Muscle of arm (tissue), 12 donors: ENCODE data around the gene HDAC9. TPM values are rescaled to one million over a fixed set of nuclear protein-coding genes. Genes with fewer than 3 reads are reported as not detected.

ENCODE experiments used
- DNase-seq: peaks from one replicate; pipeline ENCODE4 v3.0.0-alpha.2; 2013
- polyA plus RNA-seq, 12 donors: library from polyadenylated mRNA; unstranded; fragments of 120-200 nt; gene quantifications; one replicate each; pipeline ENCODE4 v1.2.1, GENCODE V29; 2013; ENCODE audit not compliant: insufficient read length in 12 of 12

Gene HDAC9
- polyA plus RNA-seq, 12 donors: 17.3 to 30.0 (median 20.0) TPM; not detected in 1

DNA sequence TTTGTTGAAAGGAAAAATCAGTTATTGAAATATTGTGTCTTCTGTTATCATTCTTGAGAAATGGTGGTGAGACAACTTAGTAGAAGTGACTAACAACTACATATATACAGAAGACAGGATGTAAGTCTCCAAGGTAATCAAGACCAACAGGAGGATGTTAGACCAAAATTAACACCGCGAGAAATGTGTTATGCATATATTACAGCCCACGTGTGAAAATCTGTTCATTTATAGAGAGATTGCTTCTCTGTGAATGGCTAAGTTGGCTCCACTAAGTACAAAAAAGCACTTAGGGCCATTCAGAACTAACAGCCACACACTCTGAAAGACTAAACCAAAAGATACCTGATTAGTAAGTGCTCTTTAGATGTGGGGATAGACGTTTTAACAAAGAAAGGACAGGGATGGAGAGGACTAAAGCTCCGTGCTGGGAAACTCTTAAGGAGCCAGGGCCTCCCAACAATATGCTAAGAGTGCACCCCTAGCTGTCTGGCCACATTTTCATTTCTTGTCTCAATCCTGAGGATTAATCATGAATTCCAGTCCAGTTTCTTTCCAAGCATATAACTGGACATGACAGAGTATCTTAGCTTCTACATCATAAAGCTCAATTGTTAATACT, 26.5 kb downstream of the HDAC9 start:
- DNase-seq: no peak

DNA sequence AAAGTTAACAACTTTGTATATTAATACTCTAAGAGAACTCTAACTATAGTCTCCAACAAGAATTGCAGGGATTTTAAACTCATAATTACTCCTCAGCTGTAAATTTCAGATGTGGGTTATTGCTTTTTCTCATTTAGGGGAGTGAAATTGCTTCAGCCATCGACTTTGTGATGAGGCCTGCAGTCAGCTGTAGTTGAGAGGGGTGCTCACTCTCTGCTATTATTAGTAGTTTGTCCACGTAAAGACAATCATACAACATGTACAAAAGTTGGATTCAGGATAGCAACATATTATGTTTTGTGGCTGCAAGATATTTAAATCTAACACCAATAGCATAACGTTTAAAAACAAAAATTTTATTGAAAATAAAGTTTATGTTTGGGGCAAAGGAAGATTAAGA, 28.7 kb downstream of the HDAC9 start:
- DNase-seq: no peak

DNA sequence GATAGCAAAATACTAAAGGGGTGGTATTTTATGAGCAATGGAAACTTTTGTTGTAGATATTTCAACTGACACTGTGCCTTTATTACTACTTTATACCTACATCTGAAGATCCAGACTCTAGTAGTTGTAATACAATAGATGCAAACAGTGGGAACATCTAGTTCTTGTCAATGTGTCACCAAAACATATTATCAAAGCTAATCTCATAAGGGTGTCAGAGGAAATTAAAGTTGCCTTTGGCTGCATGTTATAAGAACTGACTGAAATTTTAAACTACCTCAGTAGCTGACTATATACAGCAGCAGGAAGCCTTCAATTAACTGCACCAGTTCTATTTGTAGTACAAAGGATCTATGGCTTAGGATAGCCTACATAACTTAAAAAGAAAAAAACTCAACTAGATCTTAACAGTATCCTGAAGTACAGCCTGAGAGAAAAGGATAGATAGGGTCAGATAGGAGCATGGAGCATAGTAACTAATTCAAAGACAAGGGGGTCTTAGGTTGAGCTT, 30.9 kb downstream of the HDAC9 start:
- no peak for DNase-seq

DNA sequence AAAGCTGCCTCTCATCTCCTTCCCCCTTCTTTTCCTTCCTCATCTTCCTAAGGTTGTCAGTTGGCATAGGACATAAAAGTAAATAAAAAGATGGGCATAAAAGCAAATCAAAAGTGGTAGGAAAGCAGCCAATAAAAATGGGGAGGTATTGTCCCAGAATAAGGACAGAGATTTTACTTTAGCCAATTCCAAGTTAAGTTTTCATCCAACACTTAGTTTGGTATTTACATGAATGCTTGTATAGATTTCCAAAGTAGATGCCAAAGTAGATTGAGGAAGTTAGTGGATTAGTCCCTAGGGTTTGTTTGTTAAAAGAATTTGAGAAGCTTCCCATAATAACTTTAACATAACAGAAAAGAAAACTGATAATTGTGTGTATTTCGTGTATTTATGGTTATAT, 33.7 kb downstream of the HDAC9 start:
- no peak for DNase-seq

DNA sequence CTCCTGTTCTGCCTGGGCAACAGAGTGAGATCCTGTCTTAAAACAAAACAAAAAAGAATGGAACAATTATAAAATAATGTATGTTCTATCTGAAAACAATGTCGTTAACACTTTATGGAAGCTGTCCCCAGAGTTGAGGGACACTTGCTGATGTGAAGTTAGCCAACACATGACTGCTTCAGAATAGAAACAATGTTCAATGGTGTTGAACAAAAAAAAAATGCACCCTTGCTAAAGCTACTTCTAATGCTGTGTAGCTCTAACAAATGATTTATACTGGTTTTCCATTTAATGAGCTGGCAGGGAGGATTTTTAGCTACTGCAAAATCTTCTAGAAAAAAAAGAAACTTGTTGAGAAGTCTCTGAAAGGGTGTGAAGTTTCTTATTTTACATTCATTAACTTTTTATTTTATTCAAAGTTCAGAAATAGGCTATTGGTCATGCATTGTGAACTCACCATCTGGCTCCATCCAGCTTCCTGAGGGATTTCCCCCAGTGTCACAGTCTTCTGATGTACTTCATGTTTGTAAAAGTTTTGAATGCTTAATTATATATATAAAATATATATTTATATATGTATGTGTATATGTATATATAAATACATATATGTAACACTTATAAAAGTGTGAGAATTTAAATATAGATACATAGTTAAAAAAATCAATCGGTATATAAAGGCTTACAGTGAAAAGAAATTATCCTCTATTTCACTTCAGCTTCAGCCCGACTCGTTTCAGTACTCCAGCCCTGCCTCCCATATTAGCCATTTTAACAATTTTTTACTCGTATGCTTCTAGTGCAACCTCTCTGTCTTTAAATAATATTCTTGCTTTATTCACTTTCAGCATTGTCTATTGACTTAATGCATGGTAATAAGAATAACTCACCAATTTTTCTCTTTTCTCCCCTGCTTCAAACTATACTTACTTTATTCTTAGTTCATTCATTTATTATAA, 35.0 kb downstream of the HDAC9 start:
- DNase-seq: no peak

DNA sequence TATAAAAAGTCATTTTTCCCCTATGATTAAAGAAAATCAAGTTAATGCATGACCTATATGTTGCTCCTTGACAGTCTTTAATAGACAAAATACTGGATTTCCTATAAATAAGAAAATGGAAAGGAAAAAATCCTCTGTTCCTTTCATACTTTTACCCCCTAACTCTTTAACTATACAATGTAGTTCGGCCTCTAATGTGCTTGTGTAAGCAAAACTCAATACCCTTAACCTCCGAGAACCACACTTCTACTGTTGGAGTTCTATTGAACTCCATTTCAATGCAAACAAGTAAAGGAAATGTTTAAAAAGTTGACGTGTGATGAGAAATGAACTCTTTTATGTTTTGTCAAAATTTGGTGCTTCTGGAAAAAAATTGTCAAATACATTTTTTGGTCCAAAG, 36.0 kb downstream of the HDAC9 start:
- no peak for DNase-seq

DNA sequence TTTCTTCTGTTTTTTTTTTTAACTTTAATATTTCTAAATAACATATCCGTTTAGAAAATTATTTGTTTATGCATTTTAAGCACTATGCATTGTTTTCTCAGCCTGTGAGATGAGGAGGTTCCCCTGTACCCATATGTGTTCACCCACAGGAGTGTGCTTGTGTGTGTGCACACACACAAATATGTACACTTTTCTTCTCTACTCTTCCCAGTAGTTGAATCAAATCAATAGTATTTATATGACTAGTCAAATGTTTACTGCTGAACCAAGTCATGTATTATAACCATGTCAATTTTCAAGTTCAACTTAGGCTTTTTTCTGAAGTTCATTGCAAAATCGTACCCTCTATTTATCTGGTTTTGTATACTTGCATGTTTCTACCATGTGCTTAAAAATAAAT, 37.3 kb downstream of the HDAC9 start:
- DNase-seq: no peak

DNA sequence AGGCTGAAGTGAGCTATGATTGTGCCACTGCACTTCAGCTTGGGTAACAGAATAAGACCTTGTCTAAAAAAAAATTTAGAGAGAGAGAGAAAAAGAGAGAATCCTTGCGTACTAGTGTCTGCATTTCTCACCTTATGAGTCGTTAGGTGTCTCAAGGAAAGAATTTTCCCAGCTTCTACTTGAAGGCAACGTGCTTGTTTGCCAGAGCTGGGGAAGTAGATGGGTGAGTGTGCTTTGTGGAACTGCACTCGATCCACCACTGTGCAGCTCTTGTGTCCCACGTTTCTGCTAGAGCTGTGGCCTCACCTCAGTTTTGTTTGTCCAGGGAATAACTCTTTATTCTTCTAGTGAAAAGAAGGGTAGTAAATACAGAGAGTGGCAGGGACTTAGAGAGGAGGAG, 38.9 kb downstream of the HDAC9 start:
- DNase-seq: no peak

DNA sequence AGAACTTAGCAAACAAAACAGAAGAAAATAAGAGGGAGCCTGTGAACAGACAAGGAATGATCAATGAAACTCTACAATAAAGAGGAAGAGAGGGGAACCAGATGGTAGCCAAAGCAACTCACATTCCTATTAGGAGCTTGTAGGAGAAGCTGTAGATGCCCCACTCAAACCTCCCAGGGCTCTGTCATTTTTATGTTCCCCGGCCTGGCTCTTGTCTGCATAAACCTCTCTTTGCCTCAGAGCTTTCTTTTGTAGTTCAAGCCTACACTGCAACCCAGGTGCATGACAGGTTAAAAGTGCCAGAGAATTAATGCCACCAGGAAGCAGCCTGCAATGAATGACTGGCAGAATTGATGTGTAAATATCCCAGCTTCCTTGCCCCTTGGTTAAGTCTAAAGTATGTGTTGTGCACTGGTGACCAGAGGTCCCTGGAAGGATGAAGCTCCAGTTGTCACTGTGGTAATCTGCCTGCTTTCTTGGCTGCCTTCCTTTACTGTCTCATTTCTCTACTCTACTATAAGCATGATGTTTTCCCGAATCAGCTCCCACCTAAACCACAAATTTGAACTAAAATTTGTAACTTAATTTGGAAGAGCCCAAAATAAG, 40.4 kb downstream of the HDAC9 start:
- no peak for DNase-seq

DNA sequence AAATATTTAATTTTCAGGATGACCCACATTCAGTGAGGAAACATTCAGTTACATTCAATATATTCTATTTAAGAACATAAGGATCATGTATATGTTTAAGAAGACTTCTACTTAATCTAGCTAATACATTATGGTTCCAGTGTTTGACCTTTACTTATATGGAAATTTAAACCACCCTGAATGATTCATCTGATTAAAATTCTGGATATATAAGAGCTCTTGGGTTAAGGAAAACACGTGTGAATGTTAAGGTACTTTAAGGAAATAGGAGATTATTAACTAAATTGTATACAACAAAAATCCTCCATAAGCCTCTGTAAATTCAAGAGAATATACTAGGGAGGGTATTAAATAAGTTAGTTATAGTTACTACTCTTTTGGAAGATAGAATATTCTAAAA, 40.9 kb downstream of the HDAC9 start:
- no peak for DNase-seq

DNA sequence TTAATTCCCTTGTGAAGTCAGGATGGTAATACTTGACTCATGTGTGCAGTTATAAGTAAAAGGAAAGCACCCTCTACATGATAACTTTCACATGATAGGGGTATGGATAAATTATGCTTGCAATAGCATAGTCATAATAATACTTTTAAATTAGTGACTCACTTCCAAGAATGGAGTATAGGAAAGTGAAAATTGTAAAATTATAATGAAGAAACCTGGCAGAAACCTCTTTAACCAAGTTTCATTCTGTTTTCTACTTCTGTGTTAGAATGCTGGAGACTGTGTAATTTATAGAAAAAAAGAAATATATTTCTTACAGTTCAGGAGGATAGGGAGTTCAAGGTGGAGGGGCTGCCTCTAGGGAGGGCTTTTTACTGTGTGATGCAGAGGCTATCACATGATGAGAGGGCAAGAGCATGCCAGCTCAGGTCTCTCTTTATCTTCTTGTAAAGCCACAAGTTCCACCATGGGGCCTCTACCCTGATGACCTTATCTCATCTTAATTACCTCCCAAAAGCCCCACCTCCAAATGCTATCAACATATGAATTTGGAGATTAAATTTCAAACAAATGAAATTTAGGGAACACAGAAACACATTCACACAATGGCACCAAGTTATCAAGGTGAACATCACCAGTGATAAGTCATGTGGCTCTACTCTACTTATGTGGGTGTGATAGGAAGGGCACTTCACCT, 43.2 kb downstream of the HDAC9 start:
- no peak for DNase-seq

DNA sequence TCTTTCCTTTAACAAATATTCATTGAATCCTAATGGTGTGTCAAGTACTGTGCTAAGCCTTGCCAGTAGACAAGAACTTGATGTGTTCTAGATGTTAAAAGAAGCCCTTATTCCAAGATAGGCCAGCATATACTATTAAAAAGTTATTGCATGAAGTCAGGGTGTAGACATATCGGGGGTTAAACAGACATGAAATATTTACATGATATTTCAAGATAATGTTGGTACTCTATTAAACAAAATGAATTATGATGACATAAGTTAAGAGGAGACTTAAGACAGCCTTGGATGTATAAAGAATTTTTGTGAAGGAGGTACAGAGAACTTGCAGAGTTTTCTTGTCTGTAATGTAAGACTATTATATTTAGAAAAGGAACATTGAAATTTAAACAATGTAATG, 44.8 kb downstream of the HDAC9 start:
- DNase-seq: no peak

DNA sequence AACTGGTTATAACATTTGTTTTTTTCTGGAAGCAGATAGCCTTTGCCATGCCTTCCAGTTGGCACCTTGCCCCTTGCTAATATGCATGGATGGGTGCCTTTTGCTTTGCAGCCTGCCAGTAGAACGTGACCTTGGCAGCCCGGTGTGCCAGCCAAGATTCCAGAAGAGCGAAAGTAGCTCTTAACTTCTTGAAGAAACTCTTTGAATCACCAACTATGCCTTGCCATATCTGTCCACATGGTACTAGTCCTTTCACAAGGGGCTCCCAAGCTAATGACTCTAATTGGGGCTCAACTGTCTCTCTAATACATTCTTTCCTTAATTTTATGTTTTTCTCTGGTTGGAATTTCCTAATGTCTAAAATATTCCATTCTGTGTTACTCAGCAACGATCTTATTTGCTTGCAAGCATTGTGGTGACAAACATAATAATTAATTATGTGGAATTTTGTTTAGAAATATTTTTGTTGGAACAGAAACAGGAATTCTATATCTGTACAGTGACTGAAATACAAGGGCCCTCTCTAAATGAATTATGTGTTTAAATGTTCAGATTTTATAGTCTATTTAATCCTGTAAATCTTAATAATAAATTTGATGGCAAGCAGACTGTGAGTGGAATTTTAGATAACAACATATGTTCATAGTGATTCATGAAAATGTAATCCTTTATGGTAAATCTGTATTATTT, 45.8 kb downstream of the HDAC9 start:
- peak; percentile 39 for DNase-seq

DNA sequence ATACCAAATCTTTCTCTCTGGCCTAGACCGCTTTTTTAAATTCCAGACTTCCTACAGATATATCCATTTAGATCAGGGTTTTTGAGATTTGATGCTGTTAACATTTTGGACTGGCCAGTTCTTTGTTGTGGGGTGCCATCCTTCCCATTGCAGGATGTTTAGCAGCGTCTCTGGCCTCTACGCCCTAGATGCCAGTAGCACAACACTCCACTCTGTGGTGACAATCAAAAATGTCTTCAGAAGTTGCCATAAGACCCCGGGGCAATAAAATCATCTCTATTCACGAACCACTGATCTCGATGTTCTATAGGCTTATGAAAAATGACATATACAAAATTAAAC, 46.3 kb downstream of the HDAC9 start:
- DNase-seq: no peak

DNA sequence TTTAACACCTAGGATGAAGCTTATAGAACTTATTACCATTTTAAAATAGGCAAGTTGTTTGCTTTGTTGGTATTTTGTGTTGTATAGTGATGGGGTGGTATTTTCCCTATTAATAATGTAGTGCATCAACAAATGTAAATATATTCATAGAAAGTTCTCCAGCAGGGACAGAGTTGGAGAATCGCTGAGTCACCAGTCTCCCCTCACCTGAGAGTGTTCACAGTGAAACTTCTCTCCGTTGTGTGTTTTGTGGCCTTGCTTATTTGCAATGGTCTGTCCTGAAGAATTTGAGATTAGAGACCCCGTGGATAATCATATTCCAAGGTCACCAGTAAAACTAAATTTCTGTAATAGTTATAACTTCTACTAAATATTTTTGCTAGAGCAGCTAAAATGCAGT, 51.0 kb downstream of the HDAC9 start:
- no peak for DNase-seq

DNA sequence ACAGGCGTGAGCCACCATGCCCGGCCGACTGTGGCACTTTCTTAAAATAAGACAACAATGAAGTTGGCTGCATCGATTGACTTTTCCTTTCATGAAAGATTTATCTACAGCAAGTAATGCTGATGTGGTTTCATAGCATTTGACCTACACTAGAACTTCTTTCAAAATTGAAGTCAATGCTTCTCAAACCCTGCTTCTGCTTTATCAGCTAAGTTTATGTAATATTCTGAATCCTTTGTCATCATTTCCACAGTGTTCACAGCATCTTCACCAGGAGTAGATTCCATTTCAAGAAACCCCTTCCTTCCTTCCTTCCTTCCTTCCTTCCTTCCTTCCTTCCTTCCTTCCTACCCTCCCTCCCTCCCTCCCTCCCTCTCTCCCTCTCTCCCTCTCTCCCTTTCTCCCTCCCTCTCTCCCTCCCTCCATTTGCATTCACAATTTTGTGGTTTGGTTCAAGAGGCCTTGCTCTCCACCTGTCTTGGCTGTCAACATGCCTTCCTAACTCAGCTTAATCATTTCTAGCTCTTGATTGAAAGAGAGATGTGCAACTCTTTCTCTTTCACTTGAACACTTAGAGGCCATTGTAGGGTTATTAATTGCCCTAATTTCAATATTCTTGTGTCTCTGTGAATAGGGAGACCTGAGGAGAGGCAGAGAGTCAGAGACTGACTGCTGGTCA, 52.1 kb downstream of the HDAC9 start:
- DNase-seq: no peak

DNA sequence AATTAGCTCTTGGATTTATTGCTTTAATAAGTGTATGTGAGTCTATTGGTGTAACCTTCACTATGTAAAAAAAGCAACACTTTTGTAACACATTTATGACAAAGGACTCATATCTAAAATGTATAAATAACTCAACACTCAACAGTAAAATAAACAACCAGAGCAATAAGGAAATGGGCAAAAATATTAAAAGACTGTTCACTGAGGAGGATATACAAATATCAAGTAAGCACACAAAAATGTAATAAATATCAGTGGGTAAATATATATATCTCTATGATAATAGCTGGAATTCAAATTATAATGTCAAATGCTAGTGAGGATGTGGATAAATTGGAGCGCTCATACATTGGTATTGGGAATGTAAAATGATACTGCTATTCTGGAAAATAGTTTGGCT, 53.0 kb downstream of the HDAC9 start:
- DNase-seq: no peak

DNA sequence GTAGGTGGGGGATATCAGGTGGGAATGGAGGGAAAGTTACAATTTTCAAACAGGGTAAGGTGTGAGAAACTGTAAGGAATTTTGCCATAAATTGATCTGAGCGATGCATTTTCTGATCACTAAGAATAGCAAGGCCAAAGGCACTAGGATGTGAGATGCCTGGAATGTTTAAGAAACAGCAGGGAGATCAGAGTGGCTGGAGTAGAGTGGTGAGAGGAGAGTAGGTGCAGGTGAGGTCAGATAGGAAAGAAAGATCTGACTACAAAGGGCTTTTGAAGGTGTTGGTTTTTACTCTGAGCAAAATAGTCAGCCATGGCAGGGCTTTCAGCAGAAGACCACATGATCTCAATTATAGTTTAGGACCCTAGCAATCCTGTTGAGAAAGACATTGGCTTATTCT, 55.0 kb downstream of the HDAC9 start:
- DNase-seq: no peak

DNA sequence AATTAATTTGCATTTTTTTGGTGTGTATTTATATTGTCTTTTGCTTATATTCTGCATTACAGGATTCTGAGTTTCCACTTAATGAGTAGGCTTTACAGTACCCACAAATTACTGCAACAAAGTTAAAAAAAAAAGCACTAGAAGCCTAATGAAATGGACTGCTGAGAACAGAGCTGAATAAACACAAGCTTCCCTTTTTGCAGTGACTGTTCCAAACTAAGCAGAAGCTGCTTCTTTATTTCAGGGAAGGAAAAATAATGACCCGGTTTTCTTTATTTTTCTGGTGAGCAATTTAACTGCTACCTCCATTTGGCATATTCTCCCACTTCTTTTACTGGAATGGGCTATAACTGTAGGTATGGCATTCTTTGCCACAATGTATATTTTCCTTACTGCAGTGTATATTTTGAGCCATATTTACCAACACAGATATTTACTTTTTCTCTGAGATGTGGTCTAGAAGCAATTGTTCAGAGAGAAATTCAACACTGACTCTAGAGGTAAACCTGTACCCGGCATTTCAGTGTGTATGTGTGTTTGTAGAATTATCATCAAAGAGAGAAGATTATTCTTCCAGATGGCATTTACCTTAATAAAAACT, 56.9 kb downstream of the HDAC9 start:
- no peak for DNase-seq

DNA sequence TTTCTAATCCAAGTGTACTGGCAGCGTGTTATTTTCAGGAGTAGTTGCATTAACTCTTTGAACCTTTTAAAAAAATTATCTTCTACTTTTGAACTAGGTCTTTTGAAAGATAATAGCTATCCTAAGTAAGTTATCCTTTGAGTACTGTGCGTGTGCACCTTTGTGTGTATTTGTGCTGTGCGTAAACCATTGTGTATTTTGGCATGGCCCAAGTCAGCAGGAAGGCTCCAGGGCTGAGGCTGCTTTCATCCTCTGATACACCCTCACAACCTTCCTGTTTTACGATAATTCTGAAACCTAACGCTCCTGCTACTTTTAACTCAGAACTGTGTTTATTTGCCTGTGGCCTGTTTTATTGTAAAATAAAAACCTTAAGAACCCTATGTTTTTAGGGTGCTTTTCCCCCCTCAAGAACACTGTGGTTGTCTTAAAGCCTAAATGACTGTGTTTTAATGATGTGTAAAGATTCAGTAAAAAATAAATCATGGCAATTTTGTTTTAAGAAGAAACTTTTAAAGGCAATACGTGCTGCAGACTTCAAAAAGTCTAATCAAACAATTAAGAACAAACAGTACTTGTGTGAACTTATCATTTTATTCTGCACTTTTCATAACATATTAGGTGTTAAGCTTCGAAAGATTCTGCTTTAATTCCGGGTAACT, 57.5 kb downstream of the HDAC9 start:
- no peak for DNase-seq
